Body of pancreas (tissue), 4 donors: ENCODE data around the gene PRDM2.
A peak's percentile ranks its signal among the peaks of the same experiment; 100 is the strongest.

Experiments
- POLR2A ChIP-seq, 3 donors: fragments of 450-650 bp; IDR thresholded peaks; one replicate each; pipeline ENCODE4 v1.6.1; 2016; ENCODE audit warnings: antibody characterized with exemption in 3 of 3, mild to moderate bottlenecking in 2 of 3
- TF ChIP-seq, protein P1 (sequence below), 7 experiments: fragments of 450-650 bp in 4 of 7; fragments of 200-600 bp in 3 of 7; sonication (generic) in 3 of 7; IDR thresholded peaks; one replicate each; pipeline ENCODE4 v1.5.1; 2016 to 2019; ENCODE audit warnings: antibody characterized with exemption in 7 of 7

DNA sequence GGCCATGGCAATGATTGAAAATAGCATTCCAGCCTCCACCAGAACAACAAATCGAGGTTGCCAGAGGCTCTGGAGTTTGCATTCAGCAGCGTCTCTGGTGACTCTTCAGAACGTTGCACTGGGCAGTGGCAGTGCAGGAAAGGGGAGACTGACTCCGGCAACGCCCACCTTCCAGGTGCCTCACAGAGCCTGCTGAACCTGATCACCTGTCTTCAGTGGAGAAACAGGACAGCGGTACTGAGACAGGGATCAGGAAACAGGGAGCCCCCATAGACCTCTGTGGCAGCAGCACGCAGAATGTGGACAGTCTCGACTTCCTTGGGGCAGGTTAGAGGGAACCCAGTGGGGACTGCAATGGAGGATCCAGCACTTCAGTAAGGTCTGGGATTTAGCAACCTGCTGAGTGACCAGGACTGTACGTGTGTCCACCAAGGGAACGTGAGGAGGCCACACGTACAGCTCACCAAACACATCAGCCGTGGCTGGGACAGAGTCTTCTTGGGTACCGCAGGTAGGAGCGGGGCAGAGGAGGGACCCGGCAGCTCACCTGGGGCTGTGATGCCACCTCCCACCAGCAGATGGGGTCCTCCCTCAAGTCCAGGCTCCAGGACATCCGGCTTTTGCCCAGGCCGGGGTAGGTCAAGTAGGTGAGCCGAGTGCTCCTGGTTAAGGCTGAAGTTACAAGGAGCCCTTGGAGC, 128.6 kb downstream of the PRDM2 start:
- TF ChIP-seq POLR2A (IDR thresholded peaks at IDR 0.05): no peak
- TF ChIP-seq, protein P1, sequence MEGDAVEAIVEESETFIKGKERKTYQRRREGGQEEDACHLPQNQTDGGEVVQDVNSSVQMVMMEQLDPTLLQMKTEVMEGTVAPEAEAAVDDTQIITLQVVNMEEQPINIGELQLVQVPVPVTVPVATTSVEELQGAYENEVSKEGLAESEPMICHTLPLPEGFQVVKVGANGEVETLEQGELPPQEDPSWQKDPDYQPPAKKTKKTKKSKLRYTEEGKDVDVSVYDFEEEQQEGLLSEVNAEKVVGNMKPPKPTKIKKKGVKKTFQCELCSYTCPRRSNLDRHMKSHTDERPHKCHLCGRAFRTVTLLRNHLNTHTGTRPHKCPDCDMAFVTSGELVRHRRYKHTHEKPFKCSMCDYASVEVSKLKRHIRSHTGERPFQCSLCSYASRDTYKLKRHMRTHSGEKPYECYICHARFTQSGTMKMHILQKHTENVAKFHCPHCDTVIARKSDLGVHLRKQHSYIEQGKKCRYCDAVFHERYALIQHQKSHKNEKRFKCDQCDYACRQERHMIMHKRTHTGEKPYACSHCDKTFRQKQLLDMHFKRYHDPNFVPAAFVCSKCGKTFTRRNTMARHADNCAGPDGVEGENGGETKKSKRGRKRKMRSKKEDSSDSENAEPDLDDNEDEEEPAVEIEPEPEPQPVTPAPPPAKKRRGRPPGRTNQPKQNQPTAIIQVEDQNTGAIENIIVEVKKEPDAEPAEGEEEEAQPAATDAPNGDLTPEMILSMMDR (IDR thresholded peaks at IDR 0.05): peak; percentile 44 to 63 (median 55)
